Stimulated activated CD8-positive, alpha-beta memory T cell treated with anti-CD3 and anti-CD28 coated beads, Interleukin-2, amount 100 ng/mL, for 48 hours (primary cell): ENCODE measurements around the gene JDP2.
"Not testable (repeated sequence)": the region's sequence is repeated elsewhere in the genome, so short reads cannot be mapped to it uniquely, and the experiment has no call there.

ENCODE experiments used
- DNase-seq, 2 donors: peaks; one replicate each; pipeline ENCODE4 v3.0.0-alpha.2; 2020; ENCODE audit warnings: low read depth in 2 of 2

JDP2 gene

GRCh38 chr14:75454963-75455546 is 27.2 kb downstream of the JDP2 start:
- no peak for DNase-seq

GRCh38 chr14:75456069-75456996 is 28.5 kb downstream of the JDP2 start:
- no peak for DNase-seq

- no peak for DNase-seq
Measured at GRCh38 chr14:75456997-75457335, 29.1 kb downstream of the JDP2 start.

GRCh38 chr14:75457648-75458165 is 29.9 kb downstream of the JDP2 start:
- no peak for DNase-seq

- no peak for DNase-seq
Measured at GRCh38 chr14:75458305-75458704, 30.5 kb downstream of the JDP2 start.

- no peak for DNase-seq
Measured at GRCh38 chr14:75459099-75459741, 31.4 kb downstream of the JDP2 start.

GRCh38 chr14:75459791-75460190 is 32.0 kb downstream of the JDP2 start:
- no peak for DNase-seq

- DNase-seq: no peak
Measured at GRCh38 chr14:75460394-75460793, 32.6 kb downstream of the JDP2 start.

- DNase-seq: no peak
Measured at GRCh38 chr14:75461303-75461702, 33.5 kb downstream of the JDP2 start.

GRCh38 chr14:75461755-75462349 is 34.0 kb downstream of the JDP2 start:
- no peak for DNase-seq

GRCh38 chr14:75464626-75465025 is 36.8 kb downstream of the JDP2 start:
- no peak for DNase-seq

- no peak for DNase-seq
Measured at GRCh38 chr14:75467763-75468162, 39.9 kb downstream of the JDP2 start.

- DNase-seq: no peak
Measured at GRCh38 chr14:75469164-75469563, 41.3 kb downstream of the JDP2 start.

- DNase-seq: no peak
Measured at GRCh38 chr14:75469606-75470237, 41.9 kb downstream of the JDP2 start.

- DNase-seq: no peak
Measured at GRCh38 chr14:75470238-75470797, 42.5 kb downstream of the JDP2 start.

GRCh38 chr14:75471059-75471458 is 43.2 kb downstream of the JDP2 start:
- DNase-seq: no peak

- DNase-seq: not testable (repeated sequence)
Measured at GRCh38 chr14:75474127-75474526, 46.3 kb downstream of the JDP2 start.

- DNase-seq: no peak
Measured at GRCh38 chr14:75476274-75476995, 48.6 kb downstream of the JDP2 start.

- DNase-seq: no peak
Measured at GRCh38 chr14:75477881-75478280, 50.1 kb downstream of the JDP2 start.

GRCh38 chr14:75479770-75480600 is 52.2 kb downstream of the JDP2 start:
- DNase-seq: no peak
